Measurements from ENCODE around the gene CD81. TPM values are rescaled to one million over a fixed set of nuclear protein-coding genes. Genes with fewer than 3 reads are reported as not detected.

The CD81 gene
- total RNA-seq, 1 experiment from 2014 or later = 296 TPM

GRCh38 chr11:2388431-2389376 lies 11.6 kb downstream of the CD81 start:
- peaks cover 97% of the 10 kb centered on the region for H3K79me2 ChIP-seq (ENCODE audit: insufficient read depth, low read length)
- no peak overlapping the region for H2AFZ ChIP-seq (ENCODE audit: low read depth, low read length, poor library complexity, severe bottlenecking)
- TF ChIP-seq POLR2A (IDR thresholded peaks at IDR 0.05; ENCODE audit: borderline replicate concordance, extremely low read depth, insufficient read depth, insufficient read length) (no peak), EZH2phosphoT487 (IDR thresholded peaks at IDR 0.05; ENCODE audit: borderline replicate concordance) (no peak), ELF1 (IDR thresholded peaks at IDR 0.05; ENCODE audit: borderline replicate concordance, low read depth) (no peak), EZH2 (IDR thresholded peaks at IDR 0.05) (no peak), RAD21 (IDR thresholded peaks at IDR 0.05; ENCODE audit: low read depth) (no peak), ATF3 (IDR thresholded peaks at IDR 0.05) (no peak), SP1 (IDR thresholded peaks at IDR 0.05; ENCODE audit: low read depth) (no peak), YY1 (IDR thresholded peaks at IDR 0.05; ENCODE audit: extremely low read depth, insufficient replicate concordance, low read depth, low read length) (no peak), CEBPB (IDR thresholded peaks at IDR 0.05; ENCODE audit: low read depth) (no peak), JUND (IDR thresholded peaks at IDR 0.05) (no peak), TCF7L2 (IDR thresholded peaks at IDR 0.05; ENCODE audit: borderline replicate concordance, extremely low read depth, insufficient read depth, insufficient read length) (no peak), EGR1 (IDR thresholded peaks at IDR 0.05; ENCODE audit: low read depth) (no peak), SRF (IDR thresholded peaks at IDR 0.05; ENCODE audit: low read depth) (no peak), ZFX (IDR thresholded peaks at IDR 0.05) (no peak)
- TF ChIP-seq, protein P1, sequence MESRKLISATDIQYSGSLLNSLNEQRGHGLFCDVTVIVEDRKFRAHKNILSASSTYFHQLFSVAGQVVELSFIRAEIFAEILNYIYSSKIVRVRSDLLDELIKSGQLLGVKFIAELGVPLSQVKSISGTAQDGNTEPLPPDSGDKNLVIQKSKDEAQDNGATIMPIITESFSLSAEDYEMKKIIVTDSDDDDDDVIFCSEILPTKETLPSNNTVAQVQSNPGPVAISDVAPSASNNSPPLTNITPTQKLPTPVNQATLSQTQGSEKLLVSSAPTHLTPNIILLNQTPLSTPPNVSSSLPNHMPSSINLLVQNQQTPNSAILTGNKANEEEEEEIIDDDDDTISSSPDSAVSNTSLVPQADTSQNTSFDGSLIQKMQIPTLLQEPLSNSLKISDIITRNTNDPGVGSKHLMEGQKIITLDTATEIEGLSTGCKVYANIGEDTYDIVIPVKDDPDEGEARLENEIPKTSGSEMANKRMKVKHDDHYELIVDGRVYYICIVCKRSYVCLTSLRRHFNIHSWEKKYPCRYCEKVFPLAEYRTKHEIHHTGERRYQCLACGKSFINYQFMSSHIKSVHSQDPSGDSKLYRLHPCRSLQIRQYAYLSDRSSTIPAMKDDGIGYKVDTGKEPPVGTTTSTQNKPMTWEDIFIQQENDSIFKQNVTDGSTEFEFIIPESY (IDR thresholded peaks at IDR 0.05; ENCODE audit: extremely low read depth, insufficient replicate concordance, low read length) = no peak
- TF ChIP-seq, protein P2, sequence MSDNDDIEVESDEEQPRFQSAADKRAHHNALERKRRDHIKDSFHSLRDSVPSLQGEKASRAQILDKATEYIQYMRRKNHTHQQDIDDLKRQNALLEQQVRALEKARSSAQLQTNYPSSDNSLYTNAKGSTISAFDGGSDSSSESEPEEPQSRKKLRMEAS (IDR thresholded peaks at IDR 0.05) = no peak
- TF ChIP-seq, protein P3, sequence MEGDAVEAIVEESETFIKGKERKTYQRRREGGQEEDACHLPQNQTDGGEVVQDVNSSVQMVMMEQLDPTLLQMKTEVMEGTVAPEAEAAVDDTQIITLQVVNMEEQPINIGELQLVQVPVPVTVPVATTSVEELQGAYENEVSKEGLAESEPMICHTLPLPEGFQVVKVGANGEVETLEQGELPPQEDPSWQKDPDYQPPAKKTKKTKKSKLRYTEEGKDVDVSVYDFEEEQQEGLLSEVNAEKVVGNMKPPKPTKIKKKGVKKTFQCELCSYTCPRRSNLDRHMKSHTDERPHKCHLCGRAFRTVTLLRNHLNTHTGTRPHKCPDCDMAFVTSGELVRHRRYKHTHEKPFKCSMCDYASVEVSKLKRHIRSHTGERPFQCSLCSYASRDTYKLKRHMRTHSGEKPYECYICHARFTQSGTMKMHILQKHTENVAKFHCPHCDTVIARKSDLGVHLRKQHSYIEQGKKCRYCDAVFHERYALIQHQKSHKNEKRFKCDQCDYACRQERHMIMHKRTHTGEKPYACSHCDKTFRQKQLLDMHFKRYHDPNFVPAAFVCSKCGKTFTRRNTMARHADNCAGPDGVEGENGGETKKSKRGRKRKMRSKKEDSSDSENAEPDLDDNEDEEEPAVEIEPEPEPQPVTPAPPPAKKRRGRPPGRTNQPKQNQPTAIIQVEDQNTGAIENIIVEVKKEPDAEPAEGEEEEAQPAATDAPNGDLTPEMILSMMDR (IDR thresholded peaks at IDR 0.05 in 2 of 3, conservative IDR thresholded peaks at IDR 0.05 in 1 of 3; ENCODE audit: borderline replicate concordance in 1 of 3, insufficient read depth in 1 of 3, low read depth in 2 of 3, low read length in 2 of 3) = no peak; a peak in 1 of 6 replicates
- TF ChIP-seq, protein P4, sequence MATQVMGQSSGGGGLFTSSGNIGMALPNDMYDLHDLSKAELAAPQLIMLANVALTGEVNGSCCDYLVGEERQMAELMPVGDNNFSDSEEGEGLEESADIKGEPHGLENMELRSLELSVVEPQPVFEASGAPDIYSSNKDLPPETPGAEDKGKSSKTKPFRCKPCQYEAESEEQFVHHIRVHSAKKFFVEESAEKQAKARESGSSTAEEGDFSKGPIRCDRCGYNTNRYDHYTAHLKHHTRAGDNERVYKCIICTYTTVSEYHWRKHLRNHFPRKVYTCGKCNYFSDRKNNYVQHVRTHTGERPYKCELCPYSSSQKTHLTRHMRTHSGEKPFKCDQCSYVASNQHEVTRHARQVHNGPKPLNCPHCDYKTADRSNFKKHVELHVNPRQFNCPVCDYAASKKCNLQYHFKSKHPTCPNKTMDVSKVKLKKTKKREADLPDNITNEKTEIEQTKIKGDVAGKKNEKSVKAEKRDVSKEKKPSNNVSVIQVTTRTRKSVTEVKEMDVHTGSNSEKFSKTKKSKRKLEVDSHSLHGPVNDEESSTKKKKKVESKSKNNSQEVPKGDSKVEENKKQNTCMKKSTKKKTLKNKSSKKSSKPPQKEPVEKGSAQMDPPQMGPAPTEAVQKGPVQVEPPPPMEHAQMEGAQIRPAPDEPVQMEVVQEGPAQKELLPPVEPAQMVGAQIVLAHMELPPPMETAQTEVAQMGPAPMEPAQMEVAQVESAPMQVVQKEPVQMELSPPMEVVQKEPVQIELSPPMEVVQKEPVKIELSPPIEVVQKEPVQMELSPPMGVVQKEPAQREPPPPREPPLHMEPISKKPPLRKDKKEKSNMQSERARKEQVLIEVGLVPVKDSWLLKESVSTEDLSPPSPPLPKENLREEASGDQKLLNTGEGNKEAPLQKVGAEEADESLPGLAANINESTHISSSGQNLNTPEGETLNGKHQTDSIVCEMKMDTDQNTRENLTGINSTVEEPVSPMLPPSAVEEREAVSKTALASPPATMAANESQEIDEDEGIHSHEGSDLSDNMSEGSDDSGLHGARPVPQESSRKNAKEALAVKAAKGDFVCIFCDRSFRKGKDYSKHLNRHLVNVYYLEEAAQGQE (IDR thresholded peaks at IDR 0.05; ENCODE audit: low read depth) = no peak
- no peaks in the 10 kb centered on the region for H3K9me3 ChIP-seq (ENCODE audit: control insufficient read depth in 1 of 2, insufficient read depth in 1 of 2, low read depth in 1 of 2, low read length in 2 of 2)
- ChIA-PET POLR2A (interaction anchor here (2.5 kb wide), 1 partner anchor 11 kb away, joined by 12 read pairs; the partner anchor contains the start of gene CD81), CTCF (no interaction called here), RAD21 (ENCODE audit: low non-redundant PET in 1 of 2, low total read pairs in 2 of 2, uncharacterized antibody in 2 of 2, unreplicated experiment in 2 of 2) (no interaction called here)
- ATAC-seq = no peak
- no TSS peak for BruUV-seq (replicated peaks)
- H3K36me3 ChIP-seq (ENCODE audit: control insufficient read depth in 1 of 2, insufficient read depth in 2 of 2, low read length in 2 of 2) = peaks cover 10 to 11% of the 10 kb centered on the region in 2 experiments; a peak in 3 of 4 replicates
- no peak overlapping the region for H3K4me3 ChIP-seq (replicated peaks in 1 of 2; ENCODE audit: low read depth in 1 of 2, low read length in 2 of 2)
- no peaks in the 10 kb centered on the region for H3K27me3 ChIP-seq (ENCODE audit: insufficient read depth, low read length)
- peaks cover 10% of the 10 kb centered on the region; the same call in 1 of the 2 replicates for H4K20me1 ChIP-seq (ENCODE audit: insufficient read depth)
- peaks cover 10 to 34% of the 10 kb centered on the region in 2 experiments for H3K4me1 ChIP-seq (ENCODE audit: control insufficient read depth in 1 of 2, insufficient read depth in 2 of 2, low read length in 2 of 2)
- H3K9me2 ChIP-seq (ENCODE audit: insufficient read depth) = no peaks in the 10 kb centered on the region
- H3K27ac ChIP-seq (ENCODE audit: low read depth, low read length) = peak overlapping the region; percentile 38; the same call in 1 of the 2 replicates
- intact Hi-C loops (cut with micrococcal nuclease) = no loop called here
- no peak overlapping the region for H3K9ac ChIP-seq (ENCODE audit: low read length)
- no peak overlapping the region for H3K4me2 ChIP-seq (ENCODE audit: low read length)
- DNase-seq (ENCODE audit: low read depth, low spot score) = no peak

All from HCT116 (cell line).